Measurements from ENCODE around the gene GDF10.

DNA sequence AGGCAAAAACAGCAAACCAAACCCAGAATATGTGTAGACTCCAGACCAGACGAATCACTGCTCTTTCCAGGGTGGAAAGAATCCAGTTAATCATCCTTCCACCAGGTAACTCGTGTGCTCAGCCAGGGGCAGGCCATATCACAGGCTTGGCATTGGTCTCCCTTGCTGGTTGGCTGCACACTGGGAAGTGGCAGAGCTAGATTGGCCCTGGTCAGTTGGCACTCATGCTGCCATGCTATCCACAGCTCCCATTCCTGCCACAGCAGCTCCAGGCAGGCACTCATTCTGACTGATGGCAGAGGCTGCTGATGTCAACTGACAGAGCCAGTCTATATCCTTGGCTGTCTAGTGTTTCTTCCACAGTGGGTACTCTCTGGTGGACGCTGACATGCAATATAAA is 9.7 kb upstream of the GDF10 start:
- TF ChIP-seq, protein P1, sequence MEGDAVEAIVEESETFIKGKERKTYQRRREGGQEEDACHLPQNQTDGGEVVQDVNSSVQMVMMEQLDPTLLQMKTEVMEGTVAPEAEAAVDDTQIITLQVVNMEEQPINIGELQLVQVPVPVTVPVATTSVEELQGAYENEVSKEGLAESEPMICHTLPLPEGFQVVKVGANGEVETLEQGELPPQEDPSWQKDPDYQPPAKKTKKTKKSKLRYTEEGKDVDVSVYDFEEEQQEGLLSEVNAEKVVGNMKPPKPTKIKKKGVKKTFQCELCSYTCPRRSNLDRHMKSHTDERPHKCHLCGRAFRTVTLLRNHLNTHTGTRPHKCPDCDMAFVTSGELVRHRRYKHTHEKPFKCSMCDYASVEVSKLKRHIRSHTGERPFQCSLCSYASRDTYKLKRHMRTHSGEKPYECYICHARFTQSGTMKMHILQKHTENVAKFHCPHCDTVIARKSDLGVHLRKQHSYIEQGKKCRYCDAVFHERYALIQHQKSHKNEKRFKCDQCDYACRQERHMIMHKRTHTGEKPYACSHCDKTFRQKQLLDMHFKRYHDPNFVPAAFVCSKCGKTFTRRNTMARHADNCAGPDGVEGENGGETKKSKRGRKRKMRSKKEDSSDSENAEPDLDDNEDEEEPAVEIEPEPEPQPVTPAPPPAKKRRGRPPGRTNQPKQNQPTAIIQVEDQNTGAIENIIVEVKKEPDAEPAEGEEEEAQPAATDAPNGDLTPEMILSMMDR (IDR thresholded peaks at IDR 0.05; ENCODE audit: insufficient read depth, low read length): no peak
- TF ChIP-seq GABPA (IDR thresholded peaks at IDR 0.05; ENCODE audit: low read depth) (no peak), POLR2AphosphoS5 (IDR thresholded peaks at IDR 0.05; ENCODE audit: low read depth) (no peak)
- TF ChIP-seq, protein P2, sequence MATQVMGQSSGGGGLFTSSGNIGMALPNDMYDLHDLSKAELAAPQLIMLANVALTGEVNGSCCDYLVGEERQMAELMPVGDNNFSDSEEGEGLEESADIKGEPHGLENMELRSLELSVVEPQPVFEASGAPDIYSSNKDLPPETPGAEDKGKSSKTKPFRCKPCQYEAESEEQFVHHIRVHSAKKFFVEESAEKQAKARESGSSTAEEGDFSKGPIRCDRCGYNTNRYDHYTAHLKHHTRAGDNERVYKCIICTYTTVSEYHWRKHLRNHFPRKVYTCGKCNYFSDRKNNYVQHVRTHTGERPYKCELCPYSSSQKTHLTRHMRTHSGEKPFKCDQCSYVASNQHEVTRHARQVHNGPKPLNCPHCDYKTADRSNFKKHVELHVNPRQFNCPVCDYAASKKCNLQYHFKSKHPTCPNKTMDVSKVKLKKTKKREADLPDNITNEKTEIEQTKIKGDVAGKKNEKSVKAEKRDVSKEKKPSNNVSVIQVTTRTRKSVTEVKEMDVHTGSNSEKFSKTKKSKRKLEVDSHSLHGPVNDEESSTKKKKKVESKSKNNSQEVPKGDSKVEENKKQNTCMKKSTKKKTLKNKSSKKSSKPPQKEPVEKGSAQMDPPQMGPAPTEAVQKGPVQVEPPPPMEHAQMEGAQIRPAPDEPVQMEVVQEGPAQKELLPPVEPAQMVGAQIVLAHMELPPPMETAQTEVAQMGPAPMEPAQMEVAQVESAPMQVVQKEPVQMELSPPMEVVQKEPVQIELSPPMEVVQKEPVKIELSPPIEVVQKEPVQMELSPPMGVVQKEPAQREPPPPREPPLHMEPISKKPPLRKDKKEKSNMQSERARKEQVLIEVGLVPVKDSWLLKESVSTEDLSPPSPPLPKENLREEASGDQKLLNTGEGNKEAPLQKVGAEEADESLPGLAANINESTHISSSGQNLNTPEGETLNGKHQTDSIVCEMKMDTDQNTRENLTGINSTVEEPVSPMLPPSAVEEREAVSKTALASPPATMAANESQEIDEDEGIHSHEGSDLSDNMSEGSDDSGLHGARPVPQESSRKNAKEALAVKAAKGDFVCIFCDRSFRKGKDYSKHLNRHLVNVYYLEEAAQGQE (IDR thresholded peaks at IDR 0.05; ENCODE audit: insufficient replicate concordance, low read depth): no peak

Measured in HL-60 (cell line).